Measurements from ENCODE around the gene GGA3.

DNA sequence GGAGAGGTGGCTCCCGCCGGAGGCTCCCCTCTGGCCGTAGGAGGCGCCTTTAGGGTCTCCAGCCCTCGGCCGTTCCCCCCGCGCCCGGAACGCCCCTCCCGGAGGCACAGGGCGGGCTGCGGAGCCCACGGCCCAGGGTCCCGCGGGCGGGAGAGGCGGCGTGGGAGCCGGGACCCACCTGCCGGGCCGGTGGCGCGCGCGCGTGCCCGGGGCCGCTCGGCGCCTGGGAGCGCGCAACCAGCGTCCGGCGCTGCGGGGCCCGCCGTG, 9.5 kb upstream of the GGA3 start, which contains the start of gene MIF4GD:
- TF ChIP-seq, protein P1, sequence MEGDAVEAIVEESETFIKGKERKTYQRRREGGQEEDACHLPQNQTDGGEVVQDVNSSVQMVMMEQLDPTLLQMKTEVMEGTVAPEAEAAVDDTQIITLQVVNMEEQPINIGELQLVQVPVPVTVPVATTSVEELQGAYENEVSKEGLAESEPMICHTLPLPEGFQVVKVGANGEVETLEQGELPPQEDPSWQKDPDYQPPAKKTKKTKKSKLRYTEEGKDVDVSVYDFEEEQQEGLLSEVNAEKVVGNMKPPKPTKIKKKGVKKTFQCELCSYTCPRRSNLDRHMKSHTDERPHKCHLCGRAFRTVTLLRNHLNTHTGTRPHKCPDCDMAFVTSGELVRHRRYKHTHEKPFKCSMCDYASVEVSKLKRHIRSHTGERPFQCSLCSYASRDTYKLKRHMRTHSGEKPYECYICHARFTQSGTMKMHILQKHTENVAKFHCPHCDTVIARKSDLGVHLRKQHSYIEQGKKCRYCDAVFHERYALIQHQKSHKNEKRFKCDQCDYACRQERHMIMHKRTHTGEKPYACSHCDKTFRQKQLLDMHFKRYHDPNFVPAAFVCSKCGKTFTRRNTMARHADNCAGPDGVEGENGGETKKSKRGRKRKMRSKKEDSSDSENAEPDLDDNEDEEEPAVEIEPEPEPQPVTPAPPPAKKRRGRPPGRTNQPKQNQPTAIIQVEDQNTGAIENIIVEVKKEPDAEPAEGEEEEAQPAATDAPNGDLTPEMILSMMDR (IDR thresholded peaks at IDR 0.05) = no peak
- TF ChIP-seq POLR2A (IDR thresholded peaks at IDR 0.05) = no peak

All from heart left ventricle (tissue), 13 donors.